Effector memory CD8-positive, alpha-beta T cell (primary cell): ENCODE results near the gene RGS9BP.

Source experiments
- ATAC-seq: fragments of 150-1000 bp; cut with Tn5 transposase; replicated peaks from 2 replicates; pipeline ENCODE4 v1.10.0; 2021; ENCODE audit warnings: mild to moderate bottlenecking, moderate library complexity
- DNase-seq, 3 experiments: peaks; one replicate each; pipeline ENCODE4 v3.0.0; 2021
- H3K27ac Mint-ChIP-seq, 2 donors: one replicate each; pipeline ENCODE4 v1.8.0; 2022; ENCODE audit warnings: mild to moderate bottlenecking in 2 of 2, mixed read lengths in 2 of 2, moderate library complexity in 2 of 2
- H3K27me3 Mint-ChIP-seq, 2 donors: one replicate each; pipeline ENCODE4 v1.8.0; 2022; ENCODE audit warnings: mixed read lengths in 2 of 2
- H3K36me3 Mint-ChIP-seq: one replicate; pipeline ENCODE4 v1.8.0; 2022; ENCODE audit warnings: mild to moderate bottlenecking, moderate library complexity, mixed read lengths; ENCODE audit not compliant: insufficient read depth
- H3K4me1 Mint-ChIP-seq, 2 donors: one replicate each; pipeline ENCODE4 v1.8.0; 2022; ENCODE audit warnings: low read depth in 2 of 2, mixed read lengths in 2 of 2
- H3K4me3 Mint-ChIP-seq, 2 donors: one replicate each; pipeline ENCODE4 v1.8.0; 2022; ENCODE audit warnings: mild to moderate bottlenecking in 2 of 2, mixed read lengths in 2 of 2, moderate library complexity in 2 of 2
- H3K9me3 Mint-ChIP-seq, 2 donors: one replicate each; pipeline ENCODE4 v1.8.0; 2022; ENCODE audit warnings: mixed read lengths in 2 of 2

RGS9BP gene

DNA sequence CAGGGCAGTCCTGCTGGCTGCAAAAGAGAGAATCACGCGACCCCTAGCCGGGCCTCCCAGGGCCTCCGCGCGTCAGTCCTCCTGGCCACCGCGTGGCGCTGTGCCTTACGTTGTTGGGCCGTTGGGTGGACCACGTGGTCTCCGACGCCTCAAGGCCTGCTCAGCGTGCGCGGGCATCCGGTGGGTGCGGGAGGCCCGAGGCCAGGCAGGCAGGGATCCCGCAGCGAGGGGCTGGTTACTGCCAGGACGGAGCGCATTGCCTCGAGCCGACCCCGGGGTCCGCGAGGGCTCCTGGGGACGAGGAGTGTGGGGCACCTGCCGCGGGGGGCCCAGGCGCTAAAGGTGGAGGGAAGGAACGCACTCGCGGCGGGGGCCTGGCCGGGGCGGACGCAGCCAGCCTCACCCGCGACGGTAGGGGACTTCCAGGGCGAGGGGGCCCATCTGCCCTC is 44.0 kb downstream of the RGS9BP start, which contains the start of gene TDRD12:
TDRD12 (plus strand) TSS at position 157 of the 449 bp plus-strand sequence. CDS start 306 bp downstream, outside the sequence.
- no peak within 1 kb of the TSS for H3K4me3 Mint-ChIP-seq
- DNase-seq (no peak), ATAC-seq (no peak)
- peaks cover 0 to 1% of the 10 kb centered on the region in 2 donors for H3K4me1 Mint-ChIP-seq
- no peaks in the 10 kb centered on the region for H3K27me3 Mint-ChIP-seq
- no peaks in the 10 kb centered on the region for H3K9me3 Mint-ChIP-seq
- peaks cover 17% of the 10 kb centered on the region for H3K36me3 Mint-ChIP-seq
- no peak within 1 kb of the TSS for H3K27ac Mint-ChIP-seq

- peaks cover 12% of the 10 kb centered on the region for H3K36me3 Mint-ChIP-seq
- H3K27ac Mint-ChIP-seq, result no peak overlapping the region
- H3K4me3 Mint-ChIP-seq, result no peak overlapping the region
- H3K9me3 Mint-ChIP-seq, result no peaks in the 10 kb centered on the region
- ATAC-seq, result no peak
- no peaks in the 10 kb centered on the region for H3K27me3 Mint-ChIP-seq
- DNase-seq, result no peak
- H3K4me1 Mint-ChIP-seq, result peaks cover 0 to 1% of the 10 kb centered on the region in 2 donors
Measured at GRCh38 chr19:32720216-32720935, 44.7 kb downstream of the RGS9BP start.

- Mint-ChIP-seq H3K4me3 (no peak overlapping the region), H3K27ac (no peak overlapping the region), H3K27me3 (no peaks in the 10 kb centered on the region), H3K4me1 (peaks cover 0 to 1% of the 10 kb centered on the region in 2 donors), H3K36me3 (peaks cover 10% of the 10 kb centered on the region), H3K9me3 (no peaks in the 10 kb centered on the region)
- DNase-seq (no peak), ATAC-seq (no peak)
Measured at GRCh38 chr19:32720936-32721250, 45.2 kb downstream of the RGS9BP start.
